Body of pancreas (tissue), 4 donors: ENCODE measurements around the gene CACNA1H.

Source experiments
- POLR2A ChIP-seq, 3 donors: fragments of 450-650 bp; IDR thresholded peaks; one replicate each; pipeline ENCODE4 v1.6.1; 2016; ENCODE audit warnings: antibody characterized with exemption in 3 of 3, mild to moderate bottlenecking in 2 of 3
- TF ChIP-seq, protein P1 (sequence below), 7 experiments: fragments of 450-650 bp in 4 of 7; fragments of 200-600 bp in 3 of 7; sonication (generic) in 3 of 7; IDR thresholded peaks; one replicate each; pipeline ENCODE4 v1.5.1; 2016 to 2019; ENCODE audit warnings: antibody characterized with exemption in 7 of 7

- TF ChIP-seq POLR2A (IDR thresholded peaks at IDR 0.05) = no peak
- TF ChIP-seq, protein P1, sequence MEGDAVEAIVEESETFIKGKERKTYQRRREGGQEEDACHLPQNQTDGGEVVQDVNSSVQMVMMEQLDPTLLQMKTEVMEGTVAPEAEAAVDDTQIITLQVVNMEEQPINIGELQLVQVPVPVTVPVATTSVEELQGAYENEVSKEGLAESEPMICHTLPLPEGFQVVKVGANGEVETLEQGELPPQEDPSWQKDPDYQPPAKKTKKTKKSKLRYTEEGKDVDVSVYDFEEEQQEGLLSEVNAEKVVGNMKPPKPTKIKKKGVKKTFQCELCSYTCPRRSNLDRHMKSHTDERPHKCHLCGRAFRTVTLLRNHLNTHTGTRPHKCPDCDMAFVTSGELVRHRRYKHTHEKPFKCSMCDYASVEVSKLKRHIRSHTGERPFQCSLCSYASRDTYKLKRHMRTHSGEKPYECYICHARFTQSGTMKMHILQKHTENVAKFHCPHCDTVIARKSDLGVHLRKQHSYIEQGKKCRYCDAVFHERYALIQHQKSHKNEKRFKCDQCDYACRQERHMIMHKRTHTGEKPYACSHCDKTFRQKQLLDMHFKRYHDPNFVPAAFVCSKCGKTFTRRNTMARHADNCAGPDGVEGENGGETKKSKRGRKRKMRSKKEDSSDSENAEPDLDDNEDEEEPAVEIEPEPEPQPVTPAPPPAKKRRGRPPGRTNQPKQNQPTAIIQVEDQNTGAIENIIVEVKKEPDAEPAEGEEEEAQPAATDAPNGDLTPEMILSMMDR (IDR thresholded peaks at IDR 0.05) = no peak
Observed at GRCh38 chr16:1165511-1165910, 12.6 kb downstream of the CACNA1H start.
